RCC 7860 (cell line): ENCODE measurements around the gene PLEKHF1.
"Not testable (repeated sequence)": the region's sequence is repeated elsewhere in the genome, so short reads cannot be mapped to it uniquely, and the experiment has no call there.

Experiments used
- DNase-seq: peaks from one replicate; pipeline ENCODE4 v3.0.0-alpha.2; 2015; ENCODE audit warnings: low spot score
- FAIRE-seq: peaks from 2 replicates; lab custom pipeline; 2012; peaks lifted over from hg19 to GRCh38; lab: Jason Lieb, UNC

PLEKHF1 gene, protein sequence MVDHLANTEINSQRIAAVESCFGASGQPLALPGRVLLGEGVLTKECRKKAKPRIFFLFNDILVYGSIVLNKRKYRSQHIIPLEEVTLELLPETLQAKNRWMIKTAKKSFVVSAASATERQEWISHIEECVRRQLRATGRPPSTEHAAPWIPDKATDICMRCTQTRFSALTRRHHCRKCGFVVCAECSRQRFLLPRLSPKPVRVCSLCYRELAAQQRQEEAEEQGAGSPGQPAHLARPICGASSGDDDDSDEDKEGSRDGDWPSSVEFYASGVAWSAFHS

DNA sequence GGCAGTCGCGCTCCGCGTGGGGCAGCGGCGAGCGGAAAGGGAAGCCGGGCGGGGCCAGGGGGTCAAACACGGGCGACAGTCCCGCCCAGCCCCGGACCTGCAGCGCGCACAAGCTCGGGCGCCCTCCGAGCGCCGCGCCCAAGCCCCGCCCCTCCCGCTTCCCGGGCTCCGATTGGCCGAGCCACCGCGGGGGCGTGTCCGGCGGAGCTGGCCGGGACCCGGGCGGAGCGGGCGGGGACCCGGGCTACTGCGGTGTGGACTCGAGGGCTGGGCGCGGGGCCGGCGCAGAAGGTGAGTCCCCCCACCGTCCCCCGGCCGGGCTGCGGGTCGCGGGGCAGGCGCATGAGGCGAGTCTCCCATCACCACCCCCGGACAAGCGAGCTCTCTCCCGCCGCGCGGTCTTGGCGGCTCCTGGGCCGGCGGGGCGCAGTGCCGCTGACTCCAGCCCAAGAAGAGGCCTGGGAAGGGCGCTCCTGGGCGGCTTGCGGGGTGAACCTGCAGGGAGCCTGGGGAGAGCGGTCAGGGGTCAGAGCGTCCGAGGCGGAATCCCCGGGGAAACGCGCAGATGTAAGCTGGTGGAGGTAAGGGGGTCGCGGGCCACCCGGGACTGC is at the start of gene PLEKHF1:
TSS of gene PLEKHF1 (plus strand) at position 247 of the 611 bp plus-strand sequence. CDS start 8,379 bp downstream, outside the sequence.
- peak; percentile 42 for DNase-seq
- FAIRE-seq = no peak

GRCh38 chr19:29615891-29616425 is 49.3 kb upstream of the PLEKHF1 start:
- FAIRE-seq = no peak
- no peak for DNase-seq

DNA sequence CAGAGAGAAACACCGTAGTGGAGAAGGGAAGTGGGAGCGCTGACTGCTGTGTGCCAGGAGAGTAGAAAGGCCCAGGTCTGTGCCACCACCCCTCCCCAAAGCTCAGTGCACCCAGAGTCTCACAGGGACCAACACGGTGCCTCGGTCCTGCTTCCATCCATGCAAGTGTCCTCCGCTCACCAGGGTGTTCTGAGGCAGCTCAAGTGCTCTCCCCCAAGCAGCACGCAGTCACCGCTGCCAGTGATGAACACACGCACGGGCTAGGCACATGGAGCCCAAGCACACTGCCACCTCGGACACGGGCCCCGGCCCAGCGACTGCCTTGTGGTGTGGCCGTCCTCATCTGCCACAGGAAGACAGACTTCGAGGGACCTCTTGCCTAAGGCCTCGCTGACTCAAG is 48.7 kb upstream of the PLEKHF1 start:
- no peak for FAIRE-seq
- no peak for DNase-seq

GRCh38 chr19:29617366-29618266 is 47.6 kb upstream of the PLEKHF1 start:
- no peak for DNase-seq
- no peak for FAIRE-seq

DNA sequence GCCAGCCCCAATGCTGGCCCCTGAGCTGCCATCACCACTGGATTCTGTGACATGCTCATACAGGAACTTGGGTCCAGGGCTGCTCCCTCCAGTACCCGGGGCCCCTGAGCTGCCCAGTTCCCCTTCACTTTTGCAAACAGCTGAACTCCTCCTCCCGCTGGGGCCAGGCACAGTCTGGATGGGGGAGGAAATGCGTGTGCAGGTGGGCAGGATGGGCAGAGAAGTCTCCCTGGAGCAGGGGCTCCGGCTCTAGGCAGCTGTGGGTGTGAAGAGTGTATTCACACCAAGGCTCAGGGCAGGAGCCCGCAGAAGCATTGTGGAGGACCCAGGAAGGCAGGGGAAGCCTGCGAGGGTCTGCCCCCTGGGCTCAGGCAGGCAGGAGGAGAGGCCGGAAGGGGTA is 46.8 kb upstream of the PLEKHF1 start:
- DNase-seq (no peak), FAIRE-seq (no peak)

- no peak for FAIRE-seq
- DNase-seq = no peak
Observed at GRCh38 chr19:29618871-29619270, 46.4 kb upstream of the PLEKHF1 start.

DNA sequence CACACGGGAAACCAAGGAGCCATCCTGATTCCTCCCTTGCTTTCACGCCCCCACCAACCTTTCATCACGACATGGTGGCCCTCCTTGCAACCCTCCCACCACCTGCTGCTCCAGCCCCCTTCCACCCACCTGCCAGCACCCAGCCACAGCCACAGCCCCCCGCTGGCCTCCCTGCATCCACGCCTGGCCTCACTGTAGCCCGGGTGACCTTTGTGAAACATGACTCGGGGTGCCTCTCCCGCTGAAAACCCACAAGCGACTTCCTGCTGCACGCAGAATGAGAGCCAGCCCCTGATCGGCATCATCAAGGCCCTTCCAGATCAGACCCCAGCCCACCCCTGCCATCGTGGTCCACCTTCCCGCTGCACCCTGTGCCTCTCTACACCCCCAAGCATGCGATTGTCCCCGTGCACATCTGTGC is 44.3 kb upstream of the PLEKHF1 start:
- FAIRE-seq (no peak), DNase-seq (no peak)

DNA sequence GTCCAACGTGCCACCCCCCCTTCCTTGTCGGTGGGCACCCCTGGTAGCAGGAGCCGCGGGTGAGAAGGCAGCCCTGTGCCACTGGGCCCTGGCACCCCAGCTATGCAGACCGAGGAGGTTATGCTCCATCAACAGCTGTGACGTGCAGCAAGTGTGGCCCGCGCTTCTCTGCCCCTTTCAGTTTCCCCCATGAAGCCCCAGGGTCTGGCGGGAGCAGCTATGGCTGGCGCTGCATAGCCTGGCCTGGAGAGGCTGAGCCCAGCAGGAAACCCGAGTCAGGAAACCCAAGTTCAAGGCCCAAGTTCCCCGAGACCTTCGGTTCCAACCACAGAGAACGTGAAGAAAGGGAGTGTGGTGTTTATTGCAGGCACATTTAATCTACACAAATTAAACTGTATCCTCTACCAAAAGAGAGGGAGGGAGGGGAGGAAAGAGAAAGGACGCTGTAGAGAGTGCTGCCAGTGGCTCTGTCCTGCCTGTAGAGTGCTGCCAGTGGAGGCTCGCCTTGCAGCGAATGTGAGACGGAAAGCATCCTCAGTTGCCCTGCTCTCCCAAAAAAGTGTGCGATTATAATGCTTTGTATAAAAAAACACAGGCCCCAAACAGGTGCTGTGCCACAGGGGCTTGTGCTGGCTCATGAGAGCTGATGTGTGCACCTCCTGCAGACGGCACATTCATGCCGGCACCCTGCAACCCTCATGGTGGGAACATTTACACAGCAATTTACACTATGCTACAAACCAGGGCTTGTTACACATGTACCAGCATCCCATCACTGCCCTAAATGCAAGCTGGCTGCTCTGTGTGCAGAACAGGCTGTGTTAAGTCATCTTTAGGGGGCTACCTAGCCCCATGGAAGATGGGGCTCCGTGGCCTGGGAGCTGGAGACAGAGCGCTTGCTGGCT is 42.8 kb upstream of the PLEKHF1 start:
- FAIRE-seq (no peak), DNase-seq (no peak)

- DNase-seq = no peak
- FAIRE-seq = no peak
Observed at GRCh38 chr19:29623726-29624488, 41.4 kb upstream of the PLEKHF1 start.

DNA sequence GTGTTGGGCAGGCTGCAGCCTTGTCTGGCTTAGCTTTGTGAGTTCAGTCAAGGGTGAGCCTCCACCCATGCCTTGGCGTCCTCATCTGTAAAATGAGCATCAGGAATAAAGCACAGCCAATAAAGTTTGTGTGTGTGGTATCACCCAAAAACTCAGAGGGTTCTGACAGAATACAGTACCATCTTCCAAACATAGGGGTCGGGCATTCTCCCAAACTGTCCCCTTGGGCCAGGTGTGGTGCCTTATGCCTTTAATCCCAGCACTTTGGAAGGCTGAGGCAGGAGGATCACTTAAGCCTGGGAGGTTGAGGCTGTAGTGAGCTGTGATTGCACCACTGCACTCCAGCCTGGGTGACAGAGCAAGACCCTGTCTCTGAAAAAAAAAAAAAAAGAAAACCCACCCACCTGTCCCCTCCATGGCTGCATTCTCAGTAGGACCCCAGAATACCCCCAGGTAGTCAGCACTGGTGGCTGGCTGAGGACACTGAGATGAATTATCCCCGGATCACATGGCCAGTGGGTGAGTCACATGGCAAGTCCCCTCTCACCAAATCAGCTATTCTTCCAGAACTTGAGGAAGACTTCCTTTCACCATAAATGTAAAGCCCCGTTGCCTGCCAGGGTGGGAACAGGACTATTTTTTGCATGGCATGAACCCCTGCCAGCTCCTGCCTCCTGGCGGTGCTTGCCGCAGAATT is 40.6 kb upstream of the PLEKHF1 start:
- FAIRE-seq (no peak), DNase-seq (no peak)

DNA sequence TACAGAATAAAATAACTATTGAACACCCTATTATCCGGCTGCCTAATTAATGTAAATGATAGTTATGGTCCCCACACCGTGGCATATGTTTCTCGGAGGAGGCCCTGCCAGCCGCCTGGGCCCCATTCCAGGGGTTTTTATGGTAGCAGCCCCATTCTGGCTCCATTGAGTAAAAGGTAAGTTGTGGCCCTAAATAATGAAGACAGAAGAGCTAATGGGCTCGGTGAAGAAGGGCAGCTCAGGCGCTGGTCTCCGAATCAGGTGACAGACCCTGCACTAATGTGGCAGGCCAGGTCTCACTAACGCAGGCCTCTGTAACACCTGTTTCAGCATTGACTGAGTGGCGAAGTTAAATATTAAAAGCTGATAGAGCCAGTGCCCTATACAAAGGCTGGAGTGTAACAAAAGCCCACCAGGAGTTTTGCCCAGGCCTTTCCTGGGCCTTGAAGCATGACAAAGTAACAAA is 40.0 kb upstream of the PLEKHF1 start:
- FAIRE-seq (no peak), DNase-seq (no peak)

- DNase-seq (no peak), FAIRE-seq (no peak)
Observed at GRCh38 chr19:29626386-29626785, 38.9 kb upstream of the PLEKHF1 start.

- DNase-seq, FAIRE-seq: not testable (repeated sequence)
Observed at GRCh38 chr19:29626832-29627231, 38.4 kb upstream of the PLEKHF1 start.

DNA sequence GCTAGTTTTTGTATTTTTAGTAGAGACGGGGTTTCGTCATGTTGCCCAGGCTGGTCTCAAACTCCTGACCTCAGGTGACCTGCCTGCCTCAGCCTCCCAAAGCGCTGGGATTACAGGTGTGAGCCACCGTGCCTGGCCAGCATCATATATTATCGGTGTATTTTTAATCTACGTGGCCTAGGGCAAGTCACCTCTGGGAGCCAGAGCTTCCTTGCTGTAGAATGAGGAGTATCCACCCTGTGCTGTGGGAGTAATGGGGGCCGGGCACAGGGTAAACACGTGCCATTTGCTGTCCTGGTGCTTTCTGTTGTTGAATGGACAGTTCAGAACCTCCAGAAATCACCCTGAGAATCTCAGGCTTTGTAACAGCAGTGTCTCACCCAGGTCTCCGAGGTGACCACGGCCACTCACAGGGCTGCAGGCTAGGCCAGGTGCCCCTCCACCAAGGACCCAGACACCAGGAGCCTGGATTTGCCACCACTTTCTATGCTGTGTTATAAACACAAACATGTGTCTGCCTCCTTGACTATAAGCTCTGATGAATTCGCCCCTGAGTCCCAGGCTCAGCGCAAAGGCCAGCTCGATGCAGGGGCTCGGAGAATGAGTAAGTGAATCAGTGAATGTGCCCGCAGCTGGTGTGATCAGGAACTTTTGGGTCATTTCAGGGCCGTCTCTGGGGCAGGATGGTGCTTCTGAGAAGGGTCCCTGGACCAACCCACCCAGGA is 36.4 kb upstream of the PLEKHF1 start:
- no peak for FAIRE-seq
- DNase-seq = no peak

GRCh38 chr19:29629836-29630534 is 35.3 kb upstream of the PLEKHF1 start:
- FAIRE-seq (no peak), DNase-seq (no peak)

- DNase-seq (no peak), FAIRE-seq (no peak)
Observed at GRCh38 chr19:29630655-29631054, 34.6 kb upstream of the PLEKHF1 start.

DNA sequence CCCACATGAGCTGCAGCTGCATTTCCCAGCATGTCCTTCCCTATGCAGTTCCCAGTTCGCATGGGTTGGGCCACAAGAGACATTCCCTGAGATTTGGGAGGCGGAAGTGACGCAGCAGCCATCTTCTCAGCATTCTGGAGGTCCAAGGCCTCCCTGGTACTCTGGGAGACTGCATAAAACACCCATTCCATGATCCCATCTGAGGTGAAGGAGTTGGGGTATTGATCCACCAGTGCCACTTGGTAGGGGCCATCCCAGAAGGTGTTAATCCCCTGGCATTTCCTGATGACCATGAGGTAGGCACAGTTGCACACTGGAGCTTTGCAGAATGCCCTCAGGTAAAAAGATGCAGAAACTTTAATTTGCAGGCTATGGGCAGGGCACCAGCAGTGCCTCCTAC is 33.8 kb upstream of the PLEKHF1 start:
- FAIRE-seq = no peak
- DNase-seq = no peak

GRCh38 chr19:29634002-29634401 is 31.3 kb upstream of the PLEKHF1 start:
- no peak for FAIRE-seq
- no peak for DNase-seq
